ENCODE results near the gene IGFN1.
"Not testable (repeated sequence)": the region's sequence is repeated elsewhere in the genome, so short reads cannot be mapped to it uniquely, and the experiment has no call there.

The IGFN1 gene

DNA sequence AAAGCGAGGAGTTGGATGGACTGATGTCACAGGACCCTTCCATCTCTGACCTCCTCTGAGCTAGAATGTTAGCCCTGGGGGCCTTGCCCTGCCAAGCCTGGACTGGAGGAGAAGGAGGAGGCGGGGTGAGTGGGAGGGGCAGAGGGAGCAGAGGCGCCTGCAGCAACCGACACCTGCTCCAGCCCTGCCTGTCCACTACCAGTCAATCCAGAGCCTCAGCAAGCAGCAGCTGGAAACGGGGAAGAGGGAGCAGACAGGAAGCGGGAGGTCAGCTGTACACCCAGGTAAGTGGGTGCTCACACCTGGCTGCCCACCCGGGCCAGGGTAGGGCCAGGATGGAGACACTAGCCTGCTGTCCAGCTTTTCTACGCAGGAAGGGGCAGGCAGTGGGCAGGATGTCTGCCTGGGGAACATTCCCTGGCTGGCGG lies at the start of gene IGFN1:
Gene IGFN1 (plus strand): TSS at position 201 of the 428 bp plus-strand sequence. CDS start 2,470 bp downstream, outside the sequence.
- DNase-seq, result no peak

DNA sequence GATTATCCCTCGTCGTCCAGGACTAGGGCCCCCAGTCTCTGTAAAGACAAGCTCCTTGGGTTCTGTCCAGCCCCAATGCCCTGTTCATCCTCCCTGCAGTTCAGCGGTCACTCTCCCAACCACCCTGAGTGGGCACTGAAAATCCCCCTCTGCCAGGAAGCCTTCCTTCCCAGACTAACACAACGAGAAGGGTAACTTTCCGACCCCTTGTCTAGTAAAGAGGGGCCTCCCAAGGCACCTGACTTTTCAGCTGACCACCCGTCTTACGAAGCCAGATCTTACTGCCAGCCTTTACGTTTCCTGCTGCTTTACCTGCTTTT lies 49.7 kb upstream of the IGFN1 start:
- no peak for DNase-seq

DNA sequence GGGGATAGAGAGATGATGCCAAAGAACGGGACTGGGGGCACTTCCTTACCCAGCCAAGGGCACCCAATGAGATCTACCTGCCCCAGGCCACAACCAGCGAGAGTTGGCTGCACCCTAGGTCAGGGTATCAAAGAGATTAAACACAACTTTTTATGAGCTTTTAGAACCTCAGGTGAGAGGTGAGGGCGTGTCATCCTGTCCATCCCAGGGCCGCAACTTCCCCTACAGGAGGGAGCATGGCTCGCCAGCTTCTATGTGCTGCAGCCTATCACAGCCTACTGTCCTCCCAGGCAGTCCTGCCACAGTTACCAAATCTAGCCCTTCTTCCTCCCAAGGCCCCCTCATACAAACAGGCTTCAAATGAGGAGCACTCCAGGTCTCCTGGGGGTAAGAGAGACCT lies 49.2 kb upstream of the IGFN1 start:
- no peak for DNase-seq

- peak; percentile 70 for DNase-seq
These were observed 48.4 kb upstream of the IGFN1 start for GRCh38 chr1:201142011-201142848.

GRCh38 chr1:201142849-201143725 lies 47.5 kb upstream of the IGFN1 start:
- DNase-seq, result no peak

DNA sequence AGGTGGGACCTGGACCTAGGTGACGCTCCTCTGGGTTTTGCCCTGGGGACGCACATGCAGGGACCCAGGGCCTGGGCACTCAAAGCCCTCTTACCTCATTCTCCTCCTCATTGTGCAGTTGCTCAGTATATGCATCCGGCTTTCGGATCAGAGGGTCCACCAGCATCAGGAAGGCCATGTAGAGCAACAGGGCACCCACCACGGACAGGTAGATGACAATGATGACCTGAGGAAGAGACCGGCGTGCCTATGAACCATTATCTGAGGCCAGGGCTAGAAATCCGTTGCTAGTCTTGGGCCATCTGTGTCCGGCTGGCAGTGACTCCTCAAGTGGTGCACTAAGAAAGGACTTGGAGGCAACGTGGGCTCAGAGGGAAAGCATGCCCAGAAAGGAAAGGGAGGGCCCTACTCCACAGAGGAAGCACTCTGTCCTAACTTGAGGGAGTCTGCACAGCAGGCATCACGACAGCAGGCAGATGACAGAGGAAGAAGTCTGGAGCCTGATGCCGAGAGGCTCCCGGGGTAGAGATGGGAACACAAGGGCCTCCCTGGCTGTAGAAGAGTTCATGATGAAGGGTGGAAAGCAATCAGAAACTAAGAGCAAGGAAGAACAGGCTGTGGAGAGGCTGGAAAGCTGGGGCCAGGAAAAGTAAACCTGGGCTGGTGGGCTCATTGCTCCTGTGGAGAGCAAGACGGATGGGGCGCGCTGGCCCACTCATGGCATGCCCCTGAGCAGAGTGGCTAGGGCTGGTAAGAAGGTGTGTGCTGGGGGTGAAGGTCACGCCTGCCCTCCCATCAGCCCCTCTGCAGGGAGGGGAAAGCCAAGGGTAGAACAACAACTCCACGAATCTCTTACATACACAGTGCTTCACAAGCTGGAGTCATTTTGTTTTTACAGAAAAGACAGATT lies 46.6 kb upstream of the IGFN1 start:
- no peak for DNase-seq

DNA sequence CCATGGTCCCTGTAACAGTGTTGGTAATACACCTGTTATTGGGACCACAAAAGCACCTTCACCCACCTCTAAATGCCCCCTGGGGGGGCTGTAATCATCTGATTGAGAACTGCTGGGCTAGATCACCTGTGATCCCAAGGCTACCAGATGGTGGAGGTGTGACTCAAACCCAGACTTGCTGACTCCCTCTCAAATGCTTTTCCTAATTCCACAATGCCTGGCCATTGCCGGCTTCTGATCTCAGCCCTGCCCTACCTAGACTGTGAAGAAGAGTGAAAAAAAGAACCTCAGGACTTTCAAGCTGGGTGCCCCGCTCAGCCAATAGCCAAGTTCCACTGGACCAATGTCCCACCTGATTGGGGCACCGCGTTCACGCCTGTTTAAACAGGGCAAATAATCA lies 45.9 kb upstream of the IGFN1 start:
- no peak for DNase-seq

DNA sequence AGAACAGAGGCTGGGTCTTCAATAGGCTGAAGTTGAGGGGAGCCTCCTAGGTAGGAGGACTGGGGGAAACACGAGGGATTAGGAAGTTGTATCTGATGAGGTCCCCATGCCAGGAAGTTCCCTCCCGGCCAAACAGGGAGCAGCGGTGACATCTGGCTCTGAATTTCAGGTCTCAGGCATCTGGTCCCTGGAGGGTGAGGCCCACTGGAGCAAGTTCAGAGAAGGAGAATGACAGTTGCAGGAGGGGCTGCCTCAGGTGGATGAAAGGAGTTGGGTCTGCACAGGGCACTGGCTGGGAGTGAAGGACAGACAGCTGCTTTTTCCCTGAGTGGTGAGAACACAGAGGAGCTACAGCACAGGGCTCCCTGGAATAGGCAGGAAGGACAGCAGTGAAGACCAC lies 45.5 kb upstream of the IGFN1 start:
- DNase-seq, result no peak

- no peak for DNase-seq
These were observed 44.8 kb upstream of the IGFN1 start for GRCh38 chr1:201145816-201146215.

DNA sequence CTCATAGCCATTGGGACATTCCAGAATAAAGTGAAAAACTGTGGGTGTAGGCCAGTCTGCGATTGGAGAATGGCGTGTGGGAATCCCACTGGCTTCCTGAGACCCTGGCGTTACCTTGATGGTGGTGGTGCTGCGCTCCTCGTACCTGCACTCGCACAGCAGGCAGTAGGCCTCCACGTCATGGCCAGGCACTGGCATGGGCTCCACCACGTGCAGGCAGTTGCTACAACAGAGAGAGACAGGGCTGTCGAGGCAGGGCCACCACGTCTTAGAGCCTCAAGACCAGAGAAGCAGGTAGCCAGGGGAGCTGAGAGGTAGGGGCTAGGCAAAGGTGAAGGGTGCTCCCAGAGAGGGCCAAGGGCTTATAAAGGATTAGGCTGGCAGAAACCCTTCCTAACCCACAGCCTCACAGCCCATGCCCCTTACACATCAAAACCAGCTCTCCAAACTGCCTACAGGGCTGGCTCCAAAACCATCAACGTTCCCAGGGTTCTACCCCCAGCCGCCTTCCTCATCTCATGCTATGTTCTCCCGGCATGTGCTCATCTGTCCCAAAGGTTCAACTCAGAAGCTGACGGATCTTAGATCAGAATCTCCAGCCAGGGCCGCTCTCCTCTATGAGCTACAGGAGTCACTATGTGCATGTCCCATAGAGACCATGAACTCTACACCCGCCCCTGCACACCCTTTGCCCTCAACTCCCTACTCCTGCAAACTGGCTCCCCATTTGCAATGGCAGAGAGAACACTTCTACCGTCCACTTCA lies 43.8 kb upstream of the IGFN1 start:
- no peak for DNase-seq

DNA sequence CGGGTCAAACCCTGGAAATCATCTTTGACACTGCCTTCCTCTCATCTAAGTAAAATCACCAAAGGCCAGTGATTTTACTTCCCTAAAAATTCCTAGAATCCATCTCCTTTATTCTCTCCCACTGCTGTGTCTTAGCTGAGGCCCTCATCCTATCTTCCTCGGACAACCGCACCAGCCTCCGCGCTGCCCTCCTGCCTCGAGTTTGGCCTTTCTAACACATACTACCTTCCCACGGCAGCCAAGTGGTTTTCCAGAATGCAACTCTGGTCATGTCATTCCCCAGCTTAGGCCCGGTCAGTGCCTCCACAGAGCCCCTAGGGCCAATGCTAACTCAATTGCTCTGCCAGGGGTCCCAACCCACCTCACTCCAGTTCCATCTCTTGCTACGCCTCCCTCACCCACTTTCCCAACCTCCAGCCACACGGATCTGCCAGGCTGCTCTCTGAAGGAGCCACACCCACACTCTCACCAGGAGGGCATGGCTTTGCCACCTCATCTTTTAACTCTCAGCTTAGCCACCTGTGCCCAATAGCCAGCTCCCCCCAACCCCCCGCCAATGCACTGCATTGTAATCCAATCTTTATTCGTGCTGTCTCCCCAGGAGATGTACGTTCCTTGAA lies 43.1 kb upstream of the IGFN1 start:
- no peak for DNase-seq

DNA sequence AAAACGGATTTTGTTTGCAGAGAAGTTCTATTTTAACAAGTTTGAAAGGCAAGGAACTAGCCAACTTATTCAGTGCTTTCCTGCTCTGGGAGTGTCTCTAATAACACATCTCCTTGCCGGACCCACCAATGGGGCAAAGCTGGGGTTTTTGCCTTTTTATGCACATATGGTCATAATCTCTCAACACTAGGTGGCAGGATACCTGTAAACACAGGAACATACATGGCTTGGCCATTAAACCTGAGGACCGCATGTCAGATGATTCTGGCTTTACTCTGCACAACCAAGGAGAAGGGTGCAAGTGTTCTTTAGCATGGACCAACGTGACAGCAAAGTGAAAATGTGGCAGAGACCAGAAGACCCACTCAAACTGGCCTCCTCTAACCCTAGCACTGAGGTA lies 41.2 kb upstream of the IGFN1 start:
- no peak for DNase-seq

DNA sequence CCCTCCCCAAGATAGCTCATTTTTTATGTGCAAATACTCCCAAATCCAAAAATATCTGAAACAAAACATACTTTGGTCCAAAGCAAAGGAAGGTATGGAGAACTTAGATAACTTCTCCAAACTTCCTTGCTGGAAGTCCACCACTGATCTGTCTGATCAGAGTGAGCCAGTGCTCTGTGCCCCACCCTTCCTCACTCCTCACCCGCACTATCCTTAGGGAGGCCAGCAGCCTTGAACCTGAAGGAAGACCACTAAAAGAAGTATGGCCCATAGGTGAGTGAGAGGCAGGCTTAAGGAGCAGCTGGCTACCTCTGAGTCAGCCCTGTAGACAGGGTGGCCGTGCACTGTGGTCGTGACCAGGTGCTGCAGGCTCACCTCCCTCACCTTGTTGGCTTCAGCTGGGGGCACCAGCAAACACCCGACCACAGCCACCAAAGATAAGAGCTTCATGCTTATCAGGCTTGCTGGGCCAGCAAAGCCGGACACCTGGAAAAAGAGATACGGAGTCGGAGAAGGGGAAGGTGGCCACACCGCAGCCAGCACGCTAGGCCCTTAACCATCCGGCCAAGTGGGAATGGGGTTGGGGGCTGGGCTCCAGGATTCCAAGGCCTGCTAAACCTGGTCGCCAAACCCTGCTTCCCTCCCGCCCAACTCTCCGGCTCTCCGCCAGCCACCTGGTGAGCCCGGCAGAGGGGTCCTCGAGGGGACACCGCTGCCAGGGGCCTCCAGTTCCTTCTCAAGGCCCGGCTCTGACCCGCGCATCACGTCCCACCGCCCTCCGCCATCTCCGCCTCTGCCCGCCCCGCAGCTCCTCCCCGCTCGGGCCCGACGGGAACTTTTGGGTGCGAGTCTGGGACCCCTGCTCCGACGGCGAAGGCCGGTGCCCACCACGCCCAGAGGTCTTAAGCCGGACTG lies 36.9 kb upstream of the IGFN1 start:
- no peak for DNase-seq

GRCh38 chr1:201154389-201155165 lies 36.0 kb upstream of the IGFN1 start, which contains the start of gene TMEM9:
TMEM9 (minus strand) TSS chr1:201154474; CDS start chr1:201153923, 551 bp downstream.
- peak; percentile 99 for DNase-seq

DNA sequence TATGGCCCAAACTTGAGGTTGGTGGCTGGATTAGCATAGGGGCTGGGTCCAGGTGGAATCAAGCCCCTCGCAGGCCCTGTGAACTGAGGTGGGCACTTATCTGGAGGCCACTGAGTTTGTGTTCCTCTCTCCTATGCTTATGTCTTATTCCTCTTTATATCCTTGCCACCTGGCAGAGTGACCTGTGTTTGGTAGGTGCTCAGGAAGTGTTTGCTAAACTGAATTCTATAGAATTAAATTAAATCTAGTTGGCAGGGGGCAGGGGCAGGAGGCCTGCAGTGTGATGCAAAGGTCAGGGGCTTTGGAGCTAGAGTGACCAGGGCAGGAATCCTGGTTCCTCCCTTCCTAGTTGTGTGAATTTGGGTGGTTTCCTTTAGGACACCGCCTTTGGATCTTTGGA lies 35.3 kb upstream of the IGFN1 start:
- no peak for DNase-seq

GRCh38 chr1:201156346-201156745 lies 34.3 kb upstream of the IGFN1 start:
- DNase-seq, result no peak

GRCh38 chr1:201156819-201157218 lies 33.8 kb upstream of the IGFN1 start:
- no peak for DNase-seq

GRCh38 chr1:201157949-201158348 lies 32.7 kb upstream of the IGFN1 start:
- DNase-seq, result no peak

DNA sequence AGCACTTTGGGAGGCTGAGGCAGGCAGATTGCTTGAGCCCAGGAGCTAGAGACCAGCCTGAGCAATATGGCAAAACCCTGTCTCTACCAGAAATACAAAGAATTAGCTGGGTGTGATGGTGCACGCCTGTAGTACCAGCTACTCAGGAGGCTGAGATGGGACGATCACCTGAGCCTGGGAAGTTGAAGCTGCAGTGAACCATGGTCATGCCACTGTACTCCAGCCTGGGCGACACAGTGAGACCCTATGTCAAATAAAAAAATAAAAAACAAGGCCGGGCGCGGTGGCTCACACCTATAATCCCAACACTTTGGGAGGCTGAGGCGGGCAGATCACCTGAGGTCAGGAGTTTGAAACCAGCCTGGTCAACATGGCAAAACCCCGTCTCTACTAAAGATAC lies 27.6 kb upstream of the IGFN1 start:
- DNase-seq, result not testable (repeated sequence)

GRCh38 chr1:201163707-201164106 lies 26.9 kb upstream of the IGFN1 start:
- no peak for DNase-seq
